Endothelial cell of umbilical vein (primary cell): ENCODE data around the gene AVL9. TPM values are rescaled to one million over a fixed set of nuclear protein-coding genes. Genes with fewer than 3 reads are reported as not detected.

Experiments
- BruUV-seq: library from RNA; stranded (reverse); fragments of 400-500 nt; replicated peaks from 2 replicates; lab custom pipeline; 2021; lab: Mats Ljungman, UMichigan
- CTCF ChIA-PET: fragments of 300-600, 350-600 bp; sonication (Branson Sonifier 250); formaldehyde crosslinking; loops from one replicate; lab custom pipeline; 2021; ENCODE audit warnings: antibody characterized with exemption, inconsistent platforms; lab: Charles Lee
- POLR2A ChIA-PET: fragments of 300-600, 350-600 bp; sonication (Branson Sonifier 250); formaldehyde crosslinking; loops from one replicate; lab custom pipeline; 2021; ENCODE audit warnings: antibody characterized with exemption, inconsistent platforms; lab: Charles Lee
- DNase-seq: peaks from one replicate; pipeline ENCODE4 v3.0.0-alpha.2; 2011; ENCODE audit warnings: low read depth, low spot score
- FAIRE-seq: peaks from 2 replicates; lab custom pipeline; 2011; peaks lifted over from hg19 to GRCh38; lab: Jason Lieb, UNC
- H2AFZ ChIP-seq: 2 replicates; pipeline ENCODE4 v1.6.0; 2012; ENCODE audit warnings: low read depth, low read length, control low read depth, inconsistent platforms
- H3K27ac ChIP-seq: 2 replicates; pipeline ENCODE4 v1.5.1; 2011; ENCODE audit warnings: low read depth, mild to moderate bottlenecking, control low read depth, low read length, moderate library complexity; ENCODE audit not compliant: insufficient read depth
- H3K27me3 ChIP-seq, 2 experiments: 2 replicates each; pipeline versions ENCODE4 v1.6.0 to v1.6.1; 2011; ENCODE audit warnings: low read length in 2 of 2, mixed read lengths in 1 of 2; ENCODE audit not compliant: control insufficient read depth in 2 of 2, insufficient read depth in 2 of 2
- H3K36me3 ChIP-seq, 2 experiments: 2 replicates in 1 of 2; 3 replicates in 1 of 2; pipeline ENCODE4 v1.5.1; 2011; ENCODE audit warnings: low read length in 2 of 2, mild to moderate bottlenecking in 1 of 2, moderate library complexity in 1 of 2; ENCODE audit not compliant: control insufficient read depth in 2 of 2, insufficient read depth in 2 of 2; ENCODE audit errors: extremely low read depth in 1 of 2
- H3K4me1 ChIP-seq: 3 replicates; pipeline ENCODE4 v1.5.1; 2011; ENCODE audit warnings: mild to moderate bottlenecking, low read length; ENCODE audit not compliant: control insufficient read depth, insufficient read depth; ENCODE audit errors: extremely low read depth
- H3K4me2 ChIP-seq: 2 replicates; pipeline ENCODE4 v1.6.1; 2011; ENCODE audit warnings: low read length, control low read depth, mixed read lengths; ENCODE audit not compliant: insufficient read depth
- H3K4me3 ChIP-seq, 3 experiments: fragments of 200-600 bp in 1 of 3; sonication (generic), shearing (Covaris generic) in 1 of 3; replicated peaks in 1 of 3; 2 replicates each; pipeline ENCODE4 v1.5.1; 2011 to 2016; ENCODE audit warnings: control low read depth in 3 of 3, low read length in 3 of 3, mild to moderate bottlenecking in 2 of 3, inconsistent platforms in 1 of 3, low read depth in 1 of 3, moderate library complexity in 1 of 3; ENCODE audit not compliant: insufficient read depth in 1 of 3
- H3K79me2 ChIP-seq: 2 replicates; pipeline ENCODE4 v1.6.0; 2012; ENCODE audit warnings: low read length, inconsistent platforms; ENCODE audit not compliant: control insufficient read depth, insufficient read depth
- H3K9ac ChIP-seq: replicated peaks from 2 replicates; pipeline ENCODE3; 2011; ENCODE audit warnings: low read length, control low read depth; ENCODE audit not compliant: insufficient read depth; ENCODE audit errors: extremely low read depth
- H3K9me1 ChIP-seq: replicated peaks from 3 replicates; pipeline ENCODE4 v1.6.0; 2011; ENCODE audit warnings: mild to moderate bottlenecking, low read length; ENCODE audit not compliant: control insufficient read depth, insufficient read depth; ENCODE audit errors: extremely low read depth
- H3K9me3 ChIP-seq: replicated peaks from 2 replicates; pipeline ENCODE4 v1.5.1; 2012; ENCODE audit warnings: low read length, inconsistent platforms; ENCODE audit not compliant: control insufficient read depth, insufficient read depth
- H4K20me1 ChIP-seq: replicated peaks from 2 replicates; pipeline ENCODE3; 2011; ENCODE audit warnings: mild to moderate bottlenecking, low read length; ENCODE audit not compliant: control insufficient read depth, insufficient read depth; ENCODE audit errors: extremely low read depth
- CTCF ChIP-seq, 2 donors: IDR thresholded peaks; 1 replicate in 1 of 2; 2 replicates in 1 of 2; pipeline ENCODE4 v1.5.1; 2011; ENCODE audit warnings: low read length in 2 of 2, mild to moderate bottlenecking in 2 of 2, moderate library complexity in 2 of 2, control low read depth in 1 of 2, inconsistent platforms in 1 of 2, low read depth in 1 of 2; ENCODE audit not compliant: insufficient read depth in 1 of 2; ENCODE audit errors: extremely low read depth in 1 of 2
- EZH2 ChIP-seq: IDR thresholded peaks from 2 replicates; pipeline ENCODE4 v1.6.1; 2012; ENCODE audit warnings: borderline replicate concordance, low read depth, mild to moderate bottlenecking, moderate library complexity, low read length, inconsistent platforms; ENCODE audit not compliant: severe bottlenecking
- FOS ChIP-seq: IDR thresholded peaks from 2 replicates; pipeline ENCODE4 v1.6.1; 2011; ENCODE audit warnings: mild to moderate bottlenecking, low read length, moderate library complexity, borderline replicate concordance; ENCODE audit not compliant: insufficient read depth
- GATA2 ChIP-seq: IDR thresholded peaks from 2 replicates; pipeline ENCODE4 v1.7.0; 2011; ENCODE audit warnings: low read depth, mild to moderate bottlenecking, moderate library complexity, mixed read lengths, low read length; ENCODE audit not compliant: insufficient read length, insufficient read depth
- JUN ChIP-seq: IDR thresholded peaks from 2 replicates; pipeline ENCODE4 v1.6.1; 2011; ENCODE audit warnings: borderline replicate concordance, low read depth; ENCODE audit not compliant: insufficient read length, insufficient read depth
- MAX ChIP-seq: IDR thresholded peaks from 2 replicates; pipeline ENCODE4 v1.6.1; 2011; ENCODE audit not compliant: insufficient read depth, insufficient read length
- MYC ChIP-seq: IDR thresholded peaks from one replicate; pipeline ENCODE4 v1.6.1; 2011; ENCODE audit warnings: mild to moderate bottlenecking, low read depth, low read length
- POLR2A ChIP-seq: IDR thresholded peaks from 2 replicates; pipeline ENCODE4 v1.6.1; 2012; ENCODE audit warnings: low read depth, mild to moderate bottlenecking, control low read depth, low read length
- POLR2AphosphoS5 ChIP-seq: IDR thresholded peaks from 2 replicates; pipeline ENCODE4 v1.6.1; 2012; ENCODE audit warnings: low read depth, mild to moderate bottlenecking, control low read depth, low read length, moderate library complexity; ENCODE audit not compliant: insufficient read depth
- dilution Hi-C: fragments of 300-500 bp; cut with MboI; formaldehyde crosslinking; loops from one replicate; pipeline ENCODE4 v1.15.0; 2019; ENCODE audit warnings: low sequenced_read_pairs; ENCODE audit not compliant: extremely low pct_ligation_motif_present
- intact Hi-C: fragments of 100-400 bp; cut with micrococcal nuclease; formaldehyde crosslinking; loops from one replicate; pipeline ENCODE4 v1.10.0; 2022
- polyA plus RNA-seq, 4 experiments: library from polyadenylated mRNA; depleted of rRNA in 3 of 4; stranded (reverse) in 3 of 4; unstranded in 1 of 4; fragments of >200 nt; gene quantifications; 2 replicates each; pipeline versions ENCODE4 v1.2.1 to v1.2.3, GENCODE V29; 2011 to 2012; ENCODE audit warnings: missing spikeins in 1 of 4
- total RNA-seq: library from RNA; stranded (reverse); gene quantifications from 2 replicates; pipeline ENCODE4 v1.2.3, GENCODE V29; 2021

The AVL9 gene
- total and polyA plus RNA-seq, 2 donors (not counting 3 experiments of a cell fraction or from before 2014, with no cell fraction given), result 12.7 to 42.5 TPM

- CTCF ChIA-PET, result no interaction called here
- dilution Hi-C loops, result no loop called here
Observed at GRCh38 chr7:32580646-32581045, 85.4 kb downstream of the AVL9 start.

More at GRCh38 chr7:32580646-32581045, 85.4 kb downstream of the AVL9 start:
- TF ChIP-seq MYC (no peak), POLR2A (no peak), GATA2 (no peak), POLR2AphosphoS5 (no peak), EZH2 (no peak), CTCF (IDR thresholded peaks at IDR 0.05; ENCODE audit: extremely low read depth in 1 of 2, insufficient read depth in 1 of 2, low read depth in 1 of 2, low read length in 2 of 2) (no peak), MAX (no peak), JUN (no peak), FOS (no peak)
- FAIRE-seq (no peak), DNase-seq (no peak)
- Histone ChIP-seq H3K4me2 (no peak overlapping the region), H3K4me3 (no peak overlapping the region), H3K9me1 (no peaks in the 10 kb centered on the region), H3K9me3 (no peaks in the 10 kb centered on the region), H3K4me1 (peaks cover 7% of the 10 kb centered on the region), H3K9ac (no peak overlapping the region), H4K20me1 (no peaks in the 10 kb centered on the region), H3K36me3 (peaks cover 18 to 21% of the 10 kb centered on the region in 2 experiments), H3K79me2 (no peaks in the 10 kb centered on the region), H3K27me3 (no peaks in the 10 kb centered on the region), H3K27ac (no peak overlapping the region), H2AFZ (no peak overlapping the region)
- no TSS peak for BruUV-seq
- POLR2A ChIA-PET, result no interaction called here
- intact Hi-C loops, result loop anchor here (10.0 kb wide), 1 partner anchor 1874 kb away; no protein-coding TSS in a partner anchor
